ENCODE measurements around the gene IMP3. TPM values are rescaled to one million over a fixed set of nuclear protein-coding genes. Genes with fewer than 3 reads are reported as not detected.

IMP3 gene
- total RNA-seq, 1 experiment from 2014 or later: 79.9 TPM

DNA sequence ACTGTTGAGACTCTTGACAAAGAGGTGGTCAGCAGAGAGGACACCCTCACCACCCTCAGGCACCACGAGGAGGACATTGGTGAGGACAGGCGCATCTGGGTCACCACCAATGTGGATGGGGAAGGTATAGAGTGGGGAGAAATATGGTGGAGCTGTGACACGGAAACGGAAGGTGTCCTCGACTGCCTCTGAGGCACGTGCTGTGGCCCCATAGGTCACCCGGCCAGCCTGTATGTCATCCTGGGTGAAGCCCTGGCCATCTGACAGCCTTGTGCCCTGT lies 48.2 kb upstream of the IMP3 start:
- no peak overlapping the region for H3K4me3 ChIP-seq (replicated peaks in 1 of 2; ENCODE audit: low read depth in 1 of 2, low read length in 2 of 2)
- no peak overlapping the region for H3K9ac ChIP-seq (ENCODE audit: low read length)
- no peaks in the 10 kb centered on the region for H3K27me3 ChIP-seq (ENCODE audit: insufficient read depth, low read length)
- H2AFZ ChIP-seq (ENCODE audit: low read depth, low read length, poor library complexity, severe bottlenecking): no peak overlapping the region
- POLR2A ChIA-PET: no interaction called here
- CTCF ChIA-PET: no interaction called here
- intact Hi-C loops (cut with micrococcal nuclease): no loop called here
- no peak overlapping the region for H3K27ac ChIP-seq (ENCODE audit: low read depth, low read length)
- BruUV-seq (replicated peaks): no TSS peak
- no peaks in the 10 kb centered on the region for H4K20me1 ChIP-seq (ENCODE audit: insufficient read depth)
- H3K9me3 ChIP-seq (ENCODE audit: control insufficient read depth in 1 of 2, insufficient read depth in 1 of 2, low read depth in 1 of 2, low read length in 2 of 2): no peaks in the 10 kb centered on the region
- ATAC-seq (no peak), DNase-seq (ENCODE audit: low read depth, low spot score) (no peak)
- H3K9me2 ChIP-seq (ENCODE audit: insufficient read depth): no peaks in the 10 kb centered on the region
- TF ChIP-seq, protein P1, sequence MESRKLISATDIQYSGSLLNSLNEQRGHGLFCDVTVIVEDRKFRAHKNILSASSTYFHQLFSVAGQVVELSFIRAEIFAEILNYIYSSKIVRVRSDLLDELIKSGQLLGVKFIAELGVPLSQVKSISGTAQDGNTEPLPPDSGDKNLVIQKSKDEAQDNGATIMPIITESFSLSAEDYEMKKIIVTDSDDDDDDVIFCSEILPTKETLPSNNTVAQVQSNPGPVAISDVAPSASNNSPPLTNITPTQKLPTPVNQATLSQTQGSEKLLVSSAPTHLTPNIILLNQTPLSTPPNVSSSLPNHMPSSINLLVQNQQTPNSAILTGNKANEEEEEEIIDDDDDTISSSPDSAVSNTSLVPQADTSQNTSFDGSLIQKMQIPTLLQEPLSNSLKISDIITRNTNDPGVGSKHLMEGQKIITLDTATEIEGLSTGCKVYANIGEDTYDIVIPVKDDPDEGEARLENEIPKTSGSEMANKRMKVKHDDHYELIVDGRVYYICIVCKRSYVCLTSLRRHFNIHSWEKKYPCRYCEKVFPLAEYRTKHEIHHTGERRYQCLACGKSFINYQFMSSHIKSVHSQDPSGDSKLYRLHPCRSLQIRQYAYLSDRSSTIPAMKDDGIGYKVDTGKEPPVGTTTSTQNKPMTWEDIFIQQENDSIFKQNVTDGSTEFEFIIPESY (IDR thresholded peaks at IDR 0.05; ENCODE audit: extremely low read depth, insufficient replicate concordance, low read length): no peak
- TF ChIP-seq ELF1 (IDR thresholded peaks at IDR 0.05; ENCODE audit: borderline replicate concordance, low read depth): no peak
- no peak for TF ChIP-seq CEBPB (IDR thresholded peaks at IDR 0.05; ENCODE audit: low read depth)
- no peak for TF ChIP-seq EZH2phosphoT487 (IDR thresholded peaks at IDR 0.05; ENCODE audit: borderline replicate concordance)
- TF ChIP-seq FOSL1 (IDR thresholded peaks at IDR 0.05; ENCODE audit: low read depth): no peak
- no peak for TF ChIP-seq SP1 (IDR thresholded peaks at IDR 0.05; ENCODE audit: low read depth)
- TF ChIP-seq, protein P2, sequence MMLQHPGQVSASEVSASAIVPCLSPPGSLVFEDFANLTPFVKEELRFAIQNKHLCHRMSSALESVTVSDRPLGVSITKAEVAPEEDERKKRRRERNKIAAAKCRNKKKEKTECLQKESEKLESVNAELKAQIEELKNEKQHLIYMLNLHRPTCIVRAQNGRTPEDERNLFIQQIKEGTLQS (IDR thresholded peaks at IDR 0.05): no peak
- TF ChIP-seq, protein P3, sequence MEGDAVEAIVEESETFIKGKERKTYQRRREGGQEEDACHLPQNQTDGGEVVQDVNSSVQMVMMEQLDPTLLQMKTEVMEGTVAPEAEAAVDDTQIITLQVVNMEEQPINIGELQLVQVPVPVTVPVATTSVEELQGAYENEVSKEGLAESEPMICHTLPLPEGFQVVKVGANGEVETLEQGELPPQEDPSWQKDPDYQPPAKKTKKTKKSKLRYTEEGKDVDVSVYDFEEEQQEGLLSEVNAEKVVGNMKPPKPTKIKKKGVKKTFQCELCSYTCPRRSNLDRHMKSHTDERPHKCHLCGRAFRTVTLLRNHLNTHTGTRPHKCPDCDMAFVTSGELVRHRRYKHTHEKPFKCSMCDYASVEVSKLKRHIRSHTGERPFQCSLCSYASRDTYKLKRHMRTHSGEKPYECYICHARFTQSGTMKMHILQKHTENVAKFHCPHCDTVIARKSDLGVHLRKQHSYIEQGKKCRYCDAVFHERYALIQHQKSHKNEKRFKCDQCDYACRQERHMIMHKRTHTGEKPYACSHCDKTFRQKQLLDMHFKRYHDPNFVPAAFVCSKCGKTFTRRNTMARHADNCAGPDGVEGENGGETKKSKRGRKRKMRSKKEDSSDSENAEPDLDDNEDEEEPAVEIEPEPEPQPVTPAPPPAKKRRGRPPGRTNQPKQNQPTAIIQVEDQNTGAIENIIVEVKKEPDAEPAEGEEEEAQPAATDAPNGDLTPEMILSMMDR (IDR thresholded peaks at IDR 0.05 in 2 of 3, conservative IDR thresholded peaks at IDR 0.05 in 1 of 3; ENCODE audit: borderline replicate concordance in 1 of 3, insufficient read depth in 1 of 3, low read depth in 2 of 3, low read length in 2 of 3): no peak
- no peak for TF ChIP-seq RAD21 (IDR thresholded peaks at IDR 0.05; ENCODE audit: low read depth)
- TF ChIP-seq SRF (IDR thresholded peaks at IDR 0.05; ENCODE audit: low read depth): no peak
- no peak for TF ChIP-seq JUND (IDR thresholded peaks at IDR 0.05)
- TF ChIP-seq EGR1 (IDR thresholded peaks at IDR 0.05; ENCODE audit: low read depth): no peak
- TF ChIP-seq CBX3 (IDR thresholded peaks at IDR 0.05; ENCODE audit: low read depth): no peak
- TF ChIP-seq ZNF274 (IDR thresholded peaks at IDR 0.05; ENCODE audit: low read depth, low read length): no peak
- TF ChIP-seq SIN3A (IDR thresholded peaks at IDR 0.05; ENCODE audit: low read depth): no peak
- no peak for TF ChIP-seq YY1 (IDR thresholded peaks at IDR 0.05; ENCODE audit: extremely low read depth, insufficient replicate concordance, low read depth, low read length)
- H3K4me1 ChIP-seq (ENCODE audit: control insufficient read depth in 1 of 2, insufficient read depth in 2 of 2, low read length in 2 of 2): no peaks in the 10 kb centered on the region; a peak in 1 of 4 replicates
- no peaks in the 10 kb centered on the region for H3K36me3 ChIP-seq (ENCODE audit: control insufficient read depth in 1 of 2, insufficient read depth in 2 of 2, low read length in 2 of 2)
- H3K4me2 ChIP-seq (ENCODE audit: low read length): no peak overlapping the region
- no peaks in the 10 kb centered on the region for H3K79me2 ChIP-seq (ENCODE audit: insufficient read depth, low read length)
- RAD21 ChIA-PET (ENCODE audit: low non-redundant PET in 1 of 2, low total read pairs in 2 of 2, uncharacterized antibody in 2 of 2, unreplicated experiment in 2 of 2): no interaction called here

Data from HCT116 (cell line).